CD14-positive monocyte (primary cell): Measurements from ENCODE around the gene RPL18A. TPM values are rescaled to one million over a fixed set of nuclear protein-coding genes. Genes with fewer than 3 reads are reported as not detected.

Experiments used
- DNase-seq, 3 donors: peaks; one replicate each; pipeline ENCODE4 v3.0.0-alpha.2; 2011 to 2022
- H2AFZ ChIP-seq: 2 replicates; pipeline ENCODE4 v1.6.0; 2012; ENCODE audit warnings: mild to moderate bottlenecking, low read depth, low read length, inconsistent platforms; ENCODE audit not compliant: insufficient read depth, poor library complexity, severe bottlenecking
- H3K27ac ChIP-seq, 2 donors: 1 replicate in 1 of 2; 2 replicates in 1 of 2; pipeline ENCODE4 v1.5.1; 2012 to 2013; ENCODE audit warnings: low read length in 2 of 2, control low read depth in 1 of 2, inconsistent platforms in 1 of 2, low read depth in 1 of 2, mild to moderate bottlenecking in 1 of 2
- H3K27me3 ChIP-seq, 2 donors: one replicate each; pipeline versions ENCODE4 v1.6.0 to v1.6.1; 2011 to 2013; ENCODE audit warnings: low read length in 2 of 2; ENCODE audit not compliant: control insufficient read depth in 2 of 2, insufficient read depth in 2 of 2
- H3K36me3 ChIP-seq, 2 donors: replicated peaks in 1 of 2; 1 replicate in 1 of 2; 2 replicates in 1 of 2; pipeline versions ENCODE4 v1.5.1 to v1.6.1; 2012 to 2013; ENCODE audit warnings: low read length in 2 of 2, control low read depth in 1 of 2, inconsistent platforms in 1 of 2, mild to moderate bottlenecking in 1 of 2; ENCODE audit not compliant: insufficient read depth in 2 of 2, control insufficient read depth in 1 of 2
- H3K4me1 ChIP-seq, 2 donors: 1 replicate in 1 of 2; 2 replicates in 1 of 2; pipeline versions ENCODE4 v1.5.1 to v1.6.1; 2012 to 2013; ENCODE audit warnings: low read length in 2 of 2, control low read depth in 1 of 2, inconsistent platforms in 1 of 2, mild to moderate bottlenecking in 1 of 2, moderate library complexity in 1 of 2; ENCODE audit not compliant: insufficient read depth in 2 of 2, control insufficient read depth in 1 of 2
- H3K4me2 ChIP-seq: replicated peaks from 2 replicates; pipeline ENCODE3; 2012; ENCODE audit warnings: low read length, moderate library complexity, mild to moderate bottlenecking; ENCODE audit not compliant: poor library complexity, severe bottlenecking; ENCODE audit errors: extremely low read depth
- H3K4me3 ChIP-seq, 3 experiments: fragments of 200-600 bp in 1 of 3; sonication (generic) in 1 of 3; replicated peaks in 1 of 3; 1 replicate in 2 of 3; 2 replicates in 1 of 3; pipeline ENCODE4 v1.5.1; 2011 to 2013; ENCODE audit warnings: low read length in 3 of 3, mild to moderate bottlenecking in 3 of 3, control low read depth in 2 of 3, low read depth in 2 of 3, inconsistent platforms in 1 of 3, moderate library complexity in 1 of 3
- H3K79me2 ChIP-seq: 2 replicates; pipeline ENCODE4 v1.6.0; 2012; ENCODE audit warnings: mild to moderate bottlenecking, control low read depth, inconsistent platforms, low read length, moderate library complexity; ENCODE audit not compliant: insufficient read depth
- H3K9ac ChIP-seq: 2 replicates; pipeline ENCODE4 v1.6.0; 2017; ENCODE audit warnings: low read length, mild to moderate bottlenecking; ENCODE audit not compliant: insufficient read depth, poor library complexity, severe bottlenecking
- H3K9me3 ChIP-seq, 2 donors: replicated peaks in 1 of 2; 1 replicate in 1 of 2; 2 replicates in 1 of 2; pipeline versions ENCODE4 v1.5.1 to v1.6.1; 2012 to 2013; ENCODE audit warnings: low read length in 2 of 2, control low read depth in 1 of 2; ENCODE audit not compliant: control insufficient read depth in 1 of 2, insufficient read depth in 1 of 2
- H4K20me1 ChIP-seq: 2 replicates; pipeline ENCODE4 v1.6.0; 2012; ENCODE audit warnings: mild to moderate bottlenecking, low read length, control low read depth, moderate library complexity; ENCODE audit not compliant: insufficient read depth
- H3K27ac Mint-ChIP-seq, 7 donors: one replicate each; pipeline ENCODE4 v1.8.0; 2020; ENCODE audit warnings: mild to moderate bottlenecking in 7 of 7, mixed read lengths in 7 of 7, moderate library complexity in 6 of 7, inconsistent platforms in 2 of 7
- H3K27me3 Mint-ChIP-seq, 3 donors: one replicate each; pipeline ENCODE4 v1.8.0; 2021 to 2022; ENCODE audit warnings: low read depth in 3 of 3, mild to moderate bottlenecking in 3 of 3, mixed read lengths in 3 of 3, moderate library complexity in 3 of 3, inconsistent platforms in 1 of 3
- H3K36me3 Mint-ChIP-seq, 2 donors: one replicate each; pipeline ENCODE4 v1.8.0; 2020; ENCODE audit warnings: mixed read lengths in 2 of 2, inconsistent platforms in 1 of 2, mild to moderate bottlenecking in 1 of 2
- H3K4me1 Mint-ChIP-seq: one replicate; pipeline ENCODE4 v1.8.0; 2020; ENCODE audit warnings: mild to moderate bottlenecking, mixed read lengths
- H3K4me3 Mint-ChIP-seq, 2 donors: one replicate each; pipeline ENCODE4 v1.8.0; 2020; ENCODE audit warnings: mild to moderate bottlenecking in 2 of 2, mixed read lengths in 2 of 2, moderate library complexity in 1 of 2
- H3K9me3 Mint-ChIP-seq, 7 donors: one replicate each; pipeline ENCODE4 v1.8.0; 2020 to 2022; ENCODE audit warnings: mixed read lengths in 7 of 7, mild to moderate bottlenecking in 6 of 7, moderate library complexity in 6 of 7, inconsistent platforms in 2 of 7
- WGBS: methylation state at CpG from one replicate; pipeline ENCODE4 v1.1.5; 2013; ENCODE audit warnings: missing lambda C conversion rate; ENCODE audit not compliant: insufficient coverage; 5-methylcytosine and 5-hydroxymethylcytosine counted together
- intact Hi-C, 2 donors: fragments of 100-400 bp; cut with micrococcal nuclease; formaldehyde crosslinking; loops; one replicate each; pipeline versions ENCODE4 v1.15.0 to v1.15.1; 2023
- polyA plus RNA-seq, 3 donors: library from polyadenylated mRNA; depleted of rRNA in 1 of 3; unstranded in 2 of 3; stranded (reverse) in 1 of 3; fragments of 300-500 nt in 2 of 3; fragments of >200 nt in 1 of 3; fragmentation: Illumina TruSeq in 2 of 3; gene quantifications; 1 replicate in 2 of 3; 2 replicates in 1 of 3; pipeline ENCODE4 v1.2.3, GENCODE V29; 2012 to 2021
- TF ChIP-seq, protein P1 (sequence below): fragments of 200-600 bp; IDR thresholded peaks from one replicate; pipeline ENCODE4 v1.8.0; 2022; ENCODE audit warnings: antibody characterized with exemption, mild to moderate bottlenecking

Gene RPL18A
- polyA plus RNA-seq, 3 donors, result 1,189 to 1,285 (median 1,268) TPM

- DNase-seq, result peak; percentile 15 to 33 (median 24)
- Mint-ChIP-seq H3K27ac (peak overlapping the region in 1 of 7 donors; percentile 24), H3K36me3 (no peaks in the 10 kb centered on the region), H3K4me3 (peak overlapping the region; percentile 53 to 84), H3K4me1 (peaks cover 16% of the 10 kb centered on the region), H3K27me3 (peaks cover 41 to 54% (median 45%) of the 10 kb centered on the region in 3 donors), H3K9me3 (peaks cover 0 to 9% (median 2%) of the 10 kb centered on the region in 7 donors)
- intact Hi-C loops, result no loop called here
- peak overlapping the region; percentile 2 to 60 (median 9) for H3K4me3 ChIP-seq
- WGBS, result 16% methylated on average over 44 of the region's 63 CpGs
- no peak overlapping the region for H3K9ac ChIP-seq
- H3K4me1 ChIP-seq, result peaks cover 19 to 21% of the 10 kb centered on the region in 2 donors
- peaks cover 21 to 43% of the 10 kb centered on the region in 2 donors for H3K27me3 ChIP-seq
- no peaks in the 10 kb centered on the region for H3K36me3 ChIP-seq
- no peaks in the 10 kb centered on the region for H3K79me2 ChIP-seq
- H4K20me1 ChIP-seq, result no peaks in the 10 kb centered on the region
- H3K27ac ChIP-seq, result no peak overlapping the region
- TF ChIP-seq, protein P1, sequence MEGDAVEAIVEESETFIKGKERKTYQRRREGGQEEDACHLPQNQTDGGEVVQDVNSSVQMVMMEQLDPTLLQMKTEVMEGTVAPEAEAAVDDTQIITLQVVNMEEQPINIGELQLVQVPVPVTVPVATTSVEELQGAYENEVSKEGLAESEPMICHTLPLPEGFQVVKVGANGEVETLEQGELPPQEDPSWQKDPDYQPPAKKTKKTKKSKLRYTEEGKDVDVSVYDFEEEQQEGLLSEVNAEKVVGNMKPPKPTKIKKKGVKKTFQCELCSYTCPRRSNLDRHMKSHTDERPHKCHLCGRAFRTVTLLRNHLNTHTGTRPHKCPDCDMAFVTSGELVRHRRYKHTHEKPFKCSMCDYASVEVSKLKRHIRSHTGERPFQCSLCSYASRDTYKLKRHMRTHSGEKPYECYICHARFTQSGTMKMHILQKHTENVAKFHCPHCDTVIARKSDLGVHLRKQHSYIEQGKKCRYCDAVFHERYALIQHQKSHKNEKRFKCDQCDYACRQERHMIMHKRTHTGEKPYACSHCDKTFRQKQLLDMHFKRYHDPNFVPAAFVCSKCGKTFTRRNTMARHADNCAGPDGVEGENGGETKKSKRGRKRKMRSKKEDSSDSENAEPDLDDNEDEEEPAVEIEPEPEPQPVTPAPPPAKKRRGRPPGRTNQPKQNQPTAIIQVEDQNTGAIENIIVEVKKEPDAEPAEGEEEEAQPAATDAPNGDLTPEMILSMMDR, result no peak
- H3K4me2 ChIP-seq, result peak overlapping the region; percentile 73
- H2AFZ ChIP-seq, result peak overlapping the region; percentile 71
- peaks cover 0 to 4% of the 10 kb centered on the region in 2 donors for H3K9me3 ChIP-seq
These were observed 14.4 kb downstream of the RPL18A start for GRCh38 chr19:17873786-17874757.

DNA sequence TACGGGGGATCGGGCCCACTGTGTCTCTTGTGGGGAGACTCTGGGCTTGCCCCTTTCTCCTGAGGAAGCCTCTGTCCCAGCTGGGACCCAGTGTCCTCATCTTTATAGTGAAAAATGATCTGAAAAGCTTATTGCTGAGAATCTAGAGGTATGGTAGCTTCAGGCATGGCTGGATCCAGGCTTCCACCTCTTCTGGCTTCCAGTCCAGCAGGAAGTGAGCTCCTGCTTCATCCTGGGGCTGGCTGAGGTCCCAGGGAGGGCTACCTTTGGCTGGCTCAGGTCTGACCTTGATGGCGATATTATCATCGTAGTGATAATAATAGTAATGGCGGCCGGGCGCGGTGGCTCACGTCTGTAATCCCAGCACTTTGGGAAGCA is 15.0 kb downstream of the RPL18A start:
- Histone ChIP-seq H3K79me2 (no peaks in the 10 kb centered on the region), H3K4me1 (peaks cover 19 to 21% of the 10 kb centered on the region in 2 donors), H3K27ac (no peak overlapping the region), H3K9ac (no peak overlapping the region), H3K9me3 (peaks cover 0 to 4% of the 10 kb centered on the region in 2 donors), H4K20me1 (no peaks in the 10 kb centered on the region), H3K4me3 (no peak overlapping the region), H2AFZ (no peak overlapping the region), H3K36me3 (no peaks in the 10 kb centered on the region), H3K27me3 (peaks cover 21 to 43% of the 10 kb centered on the region in 2 donors), H3K4me2 (no peak overlapping the region)
- Mint-ChIP-seq H3K4me3 (peak overlapping the region in 1 of 2 donors; percentile 77), H3K4me1 (peaks cover 16% of the 10 kb centered on the region), H3K27ac (no peak overlapping the region), H3K9me3 (peaks cover 0 to 9% (median 2%) of the 10 kb centered on the region in 7 donors), H3K36me3 (no peaks in the 10 kb centered on the region), H3K27me3 (peaks cover 41 to 54% (median 45%) of the 10 kb centered on the region in 3 donors)
- intact Hi-C loops, result no loop called here
- 90% methylated on average over 8 of the region's 9 CpGs for WGBS
- TF ChIP-seq, protein P1, result no peak
- no peak for DNase-seq
